HG02571 (cell line): ENCODE measurements around the gene REC114.

Experiments used
- ATAC-seq: cut with Tn5 transposase; IDR thresholded peaks from one replicate; pipeline ENCODE4 v1.9.1; 2021; ENCODE audit warnings: mild to moderate bottlenecking, moderate library complexity; ENCODE audit not compliant: unreplicated experiment

REC114 gene

GRCh38 chr15:73601451-73602445 lies 158.8 kb downstream of the REC114 start:
- ATAC-seq = no peak

GRCh38 chr15:73602446-73602843 lies 159.5 kb downstream of the REC114 start:
- no peak for ATAC-seq

GRCh38 chr15:73602992-73603391 lies 160.0 kb downstream of the REC114 start:
- no peak for ATAC-seq

- ATAC-seq = no peak
Observed at GRCh38 chr15:73604477-73604876, 161.5 kb downstream of the REC114 start.

GRCh38 chr15:73605759-73606436 lies 162.9 kb downstream of the REC114 start:
- ATAC-seq = no peak

- no peak for ATAC-seq
Observed at GRCh38 chr15:73607405-73607804, 164.4 kb downstream of the REC114 start.

- no peak for ATAC-seq
Observed at GRCh38 chr15:73607843-73608242, 164.9 kb downstream of the REC114 start.

GRCh38 chr15:73608475-73608874 lies 165.5 kb downstream of the REC114 start:
- no peak for ATAC-seq

GRCh38 chr15:73608941-73609340 lies 166.0 kb downstream of the REC114 start:
- ATAC-seq = no peak
